RWPE1 (cell line): ENCODE measurements around the gene SDC3.

Experiments
- CTCF ChIA-PET: fragments of 350-600 bp; sonication (Branson Sonifier 250); formaldehyde crosslinking; extraction: SDS; loops from one replicate; lab custom pipeline; 2021; lab: Yijun Ruan, JAX
- POLR2A ChIA-PET: fragments of 400-600 bp; formaldehyde crosslinking; extraction: SDS; loops from one replicate; lab custom pipeline; 2020; ENCODE audit warnings: antibody characterized with exemption; ENCODE audit not compliant: low non-redundant PET; lab: Yijun Ruan, JAX
- DNase-seq: peaks from one replicate; pipeline ENCODE4 v3.0.0; 2012; ENCODE audit warnings: low spot score
- H3K27ac ChIP-seq: fragments of 450-650 bp; 2 replicates; pipeline ENCODE4 v1.5.1; 2017
- CTCF ChIP-seq: fragments of 450-650 bp; conservative IDR thresholded peaks from 2 replicates; pipeline ENCODE4 v1.5.1; 2017; ENCODE audit warnings: low read depth, mild to moderate bottlenecking

Gene SDC3

GRCh38 chr1:30894508-30894973 lies 14.0 kb downstream of the SDC3 start:
- no peak overlapping the region; the same call in 1 of the 2 replicates for H3K27ac ChIP-seq
- CTCF ChIA-PET, result no interaction called here
- no peak for TF ChIP-seq CTCF
- DNase-seq, result no peak
- POLR2A ChIA-PET, result no interaction called here

- TF ChIP-seq CTCF, result no peak
- CTCF ChIA-PET, result no interaction called here
- H3K27ac ChIP-seq, result no peak overlapping the region
- POLR2A ChIA-PET, result no interaction called here
- DNase-seq, result no peak
Observed at GRCh38 chr1:30893776-30894507, 14.6 kb downstream of the SDC3 start.

GRCh38 chr1:30892671-30893073 lies 15.9 kb downstream of the SDC3 start:
- H3K27ac ChIP-seq, result no peak overlapping the region
- POLR2A ChIA-PET, result no interaction called here
- no peak for TF ChIP-seq CTCF
- no peak for DNase-seq
- CTCF ChIA-PET, result interaction anchor here (0.7 to 1.9 kb wide), 2 partner anchors 47 to 91 kb away, joined by 3 to 10 read pairs; no protein-coding TSS in a partner anchor

- DNase-seq, result no peak
- TF ChIP-seq CTCF, result no peak
- H3K27ac ChIP-seq, result no peak overlapping the region
- POLR2A ChIA-PET, result no interaction called here
- CTCF ChIA-PET, result interaction anchor here (1.2 kb wide), 1 partner anchor 12 kb away, joined by 3 read pairs; no protein-coding TSS in a partner anchor
Observed at GRCh38 chr1:30891227-30891552, 17.4 kb downstream of the SDC3 start.

GRCh38 chr1:30890502-30891226 lies 17.9 kb downstream of the SDC3 start:
- no peak for DNase-seq
- no peak overlapping the region for H3K27ac ChIP-seq
- ChIA-PET CTCF (no interaction called here), POLR2A (no interaction called here)
- no peak for TF ChIP-seq CTCF

GRCh38 chr1:30889511-30889910 lies 19.0 kb downstream of the SDC3 start:
- TF ChIP-seq CTCF, result no peak
- POLR2A ChIA-PET, result no interaction called here
- CTCF ChIA-PET, result interaction anchor here (0.6 kb wide), 2 partner anchors 88 to 332 kb away, joined by 3 to 5 read pairs; no protein-coding TSS in a partner anchor

More at GRCh38 chr1:30889511-30889910, 19.0 kb downstream of the SDC3 start:
- no peak for DNase-seq
- H3K27ac ChIP-seq, result no peak overlapping the region
